GM20431 (cell line): ENCODE data around the gene NOL12.
"Not testable (repeated sequence)": the region's sequence is repeated elsewhere in the genome, so short reads cannot be mapped to it uniquely, and the experiment has no call there.

Experiments
- in situ Hi-C: fragments of 300-500 bp; cut with MseI, MboI; formaldehyde crosslinking; loops from one replicate; pipeline ENCODE4 v1.15.0; 2020; ENCODE audit warnings: low sequenced_read_pairs; ENCODE audit not compliant: unreplicated experiment

NOL12 gene

DNA sequence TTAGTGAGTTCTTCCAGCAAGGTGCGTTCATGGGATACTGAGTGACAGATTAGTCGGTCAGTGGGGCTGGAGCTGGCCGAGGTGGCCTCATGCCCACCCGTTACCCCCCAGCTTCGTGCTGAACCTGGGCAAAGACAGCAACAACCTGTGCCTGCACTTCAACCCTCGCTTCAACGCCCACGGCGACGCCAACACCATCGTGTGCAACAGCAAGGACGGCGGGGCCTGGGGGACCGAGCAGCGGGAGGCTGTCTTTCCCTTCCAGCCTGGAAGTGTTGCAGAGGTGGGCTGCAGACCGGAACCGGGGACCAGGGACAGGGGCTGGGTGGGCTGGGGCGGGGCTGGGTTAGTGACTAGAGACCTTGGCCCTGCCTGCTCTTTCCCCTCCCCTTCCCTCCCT lies 7.8 kb upstream of the NOL12 start:
- in situ Hi-C loops, result no loop called here

DNA sequence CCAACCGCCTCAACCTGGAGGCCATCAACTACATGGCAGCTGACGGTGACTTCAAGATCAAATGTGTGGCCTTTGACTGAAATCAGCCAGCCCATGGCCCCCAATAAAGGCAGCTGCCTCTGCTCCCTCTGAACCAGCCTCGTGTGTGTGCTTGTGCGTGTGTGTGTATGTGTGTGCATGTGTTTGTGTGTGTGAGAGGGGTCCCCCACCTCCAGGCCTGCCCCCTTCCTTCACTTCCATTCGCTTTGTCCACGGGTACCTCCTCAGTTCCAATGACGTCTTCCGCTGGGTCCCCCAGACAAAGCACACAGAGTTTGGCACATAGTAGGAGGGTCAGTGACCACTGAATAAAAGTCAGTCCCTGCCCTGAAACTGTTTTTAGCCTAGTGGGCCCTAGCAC lies 6.5 kb upstream of the NOL12 start:
- in situ Hi-C loops, result no loop called here

DNA sequence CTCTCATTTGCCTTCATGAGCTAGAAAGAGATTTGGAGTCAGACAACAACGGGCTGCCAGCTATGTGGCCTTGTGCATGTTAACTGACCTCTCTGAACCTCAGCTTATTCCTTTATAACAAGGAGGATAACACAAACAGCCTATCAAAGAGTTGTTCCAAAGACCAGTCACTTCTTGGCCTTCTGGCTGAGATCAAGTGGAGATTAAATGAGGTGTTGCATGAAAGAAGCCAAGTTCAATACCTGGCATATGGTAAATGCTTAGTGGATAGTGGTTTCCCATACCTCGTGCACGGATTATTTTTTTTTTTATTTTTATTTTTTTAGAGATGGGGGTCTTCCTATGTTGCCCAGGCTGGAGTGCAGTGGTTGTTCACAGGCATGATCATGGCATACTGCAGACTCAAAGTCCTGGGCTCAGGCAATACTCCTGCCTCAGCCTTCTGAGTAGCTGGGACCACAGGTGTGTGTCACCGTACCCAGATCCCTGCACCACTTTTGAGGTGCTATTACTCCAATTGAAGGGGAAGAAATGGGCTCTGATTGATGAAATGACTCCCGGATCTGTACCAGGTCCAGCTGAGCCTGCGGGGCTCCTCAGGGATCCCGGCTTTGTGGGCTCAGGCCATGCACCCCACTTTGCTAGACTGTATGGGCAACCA lies 5.8 kb upstream of the NOL12 start:
- in situ Hi-C loops, result no loop called here

DNA sequence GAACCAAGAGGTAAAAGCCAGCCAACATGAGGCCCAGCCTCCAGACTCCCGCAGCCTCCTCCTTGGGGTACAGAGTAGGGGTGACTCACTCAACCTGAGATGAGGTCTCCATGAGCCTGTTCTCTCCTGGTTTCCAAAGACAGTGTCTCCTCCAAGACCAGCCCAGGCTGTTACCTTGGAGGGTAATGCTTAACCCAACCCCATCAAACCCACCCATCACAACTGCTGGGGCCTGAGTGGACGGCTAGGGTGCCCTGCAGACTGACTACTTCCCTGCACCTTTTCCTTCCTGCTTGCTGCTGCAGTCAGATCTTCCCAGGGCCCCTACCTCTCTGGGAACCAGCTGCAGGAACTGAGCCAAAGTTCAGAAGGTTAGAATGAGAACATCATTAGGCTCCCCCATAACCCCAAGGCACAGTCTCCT lies 5.1 kb upstream of the NOL12 start:
- in situ Hi-C loops, result no loop called here

DNA sequence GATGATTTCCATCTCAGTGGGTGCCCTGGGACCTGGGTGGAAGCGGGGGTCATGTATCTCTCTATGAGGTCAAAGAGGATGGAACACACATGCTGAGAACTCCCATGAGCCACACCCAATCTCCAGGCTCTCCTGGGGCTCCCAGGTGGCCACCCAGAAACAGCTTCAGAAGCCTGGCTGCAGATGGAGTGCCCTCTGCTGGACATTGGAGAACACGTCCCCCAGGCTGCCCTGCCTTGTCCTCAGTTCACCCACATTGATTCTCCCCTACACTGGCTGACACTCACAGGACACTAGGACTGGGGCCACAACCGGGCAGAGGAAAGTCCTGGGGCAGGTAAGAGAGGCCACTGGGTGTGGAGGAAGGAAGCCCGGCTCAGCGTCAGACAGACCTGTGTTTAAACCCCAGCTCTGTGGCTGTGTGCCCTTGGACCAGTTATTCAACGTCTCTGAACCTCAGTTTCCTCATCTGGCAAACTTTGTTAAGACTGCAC lies 4.5 kb upstream of the NOL12 start:
- in situ Hi-C loops, result no loop called here

DNA sequence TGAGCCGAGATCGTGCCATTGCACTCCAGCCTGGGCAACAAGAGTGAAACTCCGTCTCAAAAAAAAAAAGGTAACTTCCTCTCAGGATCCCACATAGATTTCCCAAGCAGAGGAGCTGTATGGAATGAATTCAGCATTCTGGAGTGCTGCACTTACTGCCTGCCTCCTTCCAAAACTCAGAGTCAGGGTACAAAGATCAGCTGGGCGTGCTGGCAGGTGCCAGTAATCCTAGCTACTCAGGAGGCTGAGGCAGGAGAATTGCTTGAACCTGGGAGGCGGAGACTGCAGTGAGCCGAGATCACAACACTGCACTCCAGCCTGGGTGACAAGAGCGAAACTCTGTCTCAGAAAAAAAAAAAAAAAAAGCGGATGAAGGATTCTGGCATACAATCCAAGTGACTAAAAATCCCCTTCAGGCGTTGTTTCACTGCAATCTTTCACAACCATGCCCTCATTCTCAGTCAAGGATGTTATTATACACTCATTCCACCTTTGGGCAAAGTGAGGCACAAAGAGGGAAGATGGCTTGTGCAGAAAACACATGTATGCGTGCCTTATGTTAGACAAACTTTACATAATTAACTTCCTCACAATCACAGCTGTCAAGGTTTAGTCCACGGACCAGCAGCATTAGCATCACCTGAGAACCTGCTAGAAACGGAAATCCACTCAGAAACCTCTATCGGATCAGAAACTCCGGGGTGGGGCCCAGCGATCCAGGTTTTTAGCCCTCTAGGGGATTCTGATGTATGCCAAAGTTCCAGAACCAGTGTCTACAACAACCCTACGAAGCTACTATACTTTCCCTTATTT lies 1.1 kb upstream of the NOL12 start:
- in situ Hi-C loops, result no loop called here

DNA sequence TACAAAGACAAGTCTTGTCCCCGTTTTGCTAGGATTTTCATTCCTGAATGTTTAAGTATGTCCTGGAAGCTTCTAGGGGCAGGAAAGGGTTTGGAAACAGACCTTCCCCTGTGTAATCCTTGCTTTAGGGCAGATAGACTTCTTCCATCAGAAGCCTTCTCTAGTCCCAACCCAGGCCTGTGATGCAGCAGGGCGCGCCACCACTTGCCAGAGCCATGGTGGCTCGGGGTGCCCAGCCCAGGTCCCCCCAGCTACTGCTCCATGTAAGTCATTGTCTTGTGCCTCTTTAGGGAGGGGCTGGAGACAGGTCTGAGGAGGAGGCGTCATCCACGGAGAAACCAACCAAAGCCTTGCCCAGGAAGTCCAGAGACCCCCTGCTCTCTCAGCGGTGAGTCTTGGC lies 4.3 kb downstream of the NOL12 start:
- in situ Hi-C loops, result no loop called here

DNA sequence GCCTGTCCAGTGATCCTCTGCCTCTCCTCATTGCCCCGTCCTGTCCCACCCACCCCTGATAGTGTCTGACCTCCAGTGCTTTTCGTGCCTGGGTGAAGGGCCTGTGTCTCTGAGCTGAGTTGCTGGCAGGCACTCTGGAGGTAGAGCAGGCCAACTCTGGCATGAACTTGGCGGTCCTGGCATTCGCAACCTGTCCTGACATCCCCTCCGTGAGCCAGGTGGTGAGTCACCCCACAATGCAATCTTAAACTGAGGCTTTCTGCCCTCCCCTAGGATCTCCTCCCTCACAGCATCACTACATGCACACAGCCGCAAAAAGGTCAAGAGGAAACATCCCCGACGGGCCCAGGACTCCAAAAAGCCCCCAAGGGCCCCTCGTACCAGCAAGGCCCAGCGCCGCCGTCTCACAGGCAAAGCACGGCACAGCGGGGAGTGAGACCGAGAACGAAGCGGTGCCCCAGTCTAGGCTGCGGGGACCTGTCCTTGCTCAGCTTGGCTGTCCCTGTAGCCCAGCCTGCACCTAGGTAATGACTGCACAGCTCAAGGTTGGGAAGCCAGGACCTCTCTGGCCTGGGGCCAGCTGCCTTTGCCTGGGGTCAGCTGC lies 4.9 kb downstream of the NOL12 start:
- in situ Hi-C loops, result no loop called here

DNA sequence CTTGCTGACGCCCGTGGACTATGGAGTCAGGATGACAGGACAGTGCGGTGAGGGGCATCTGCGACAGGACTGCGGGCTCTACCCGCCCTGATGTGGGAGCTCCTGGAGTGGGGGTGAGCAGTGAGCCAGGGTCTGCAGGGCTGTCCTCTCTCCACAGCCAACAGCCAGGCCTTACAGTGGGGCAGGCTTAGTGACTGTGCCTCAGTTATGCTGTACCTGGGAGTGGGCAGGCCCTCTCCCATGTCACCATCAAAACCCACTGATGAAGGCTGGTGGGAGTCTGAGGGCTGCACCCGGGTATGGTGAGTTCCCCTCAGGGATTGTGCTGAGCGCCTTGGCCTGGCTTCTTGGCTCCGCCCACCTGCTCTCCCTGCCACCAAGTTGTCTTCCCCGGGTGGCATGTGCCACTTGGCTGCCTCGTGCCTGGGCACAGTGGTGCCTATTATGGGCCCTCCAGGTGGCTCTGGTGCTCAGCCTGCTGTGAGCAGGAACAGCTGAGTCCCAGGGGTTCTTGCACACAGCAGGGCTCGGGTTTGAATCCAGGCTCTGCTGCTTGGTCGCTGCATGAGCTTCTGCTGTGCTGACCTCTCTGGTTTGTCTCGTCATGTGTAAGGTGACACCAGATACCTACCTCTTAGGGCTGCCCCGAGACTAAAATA lies 6.6 kb downstream of the NOL12 start:
- in situ Hi-C loops, result no loop called here

DNA sequence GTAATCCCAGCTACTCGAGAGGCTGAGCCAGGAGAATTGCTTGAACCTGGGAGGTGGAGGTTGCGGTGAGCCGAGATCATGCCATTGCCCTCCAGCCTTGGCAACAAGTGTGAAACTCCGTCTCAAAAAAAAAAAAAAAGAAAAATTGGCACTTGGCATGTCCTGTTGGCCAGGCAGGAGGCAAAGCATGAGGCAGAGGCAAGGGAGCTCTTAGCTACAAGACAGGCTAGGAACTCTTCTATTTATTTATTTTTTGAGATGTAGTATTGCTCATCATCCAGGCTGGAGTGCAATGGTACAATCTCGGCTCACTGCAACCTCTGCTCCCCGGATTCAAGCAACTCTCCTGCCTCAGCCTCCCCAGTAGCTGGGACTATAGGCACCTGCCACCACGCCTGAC lies 8.0 kb downstream of the NOL12 start:
- in situ Hi-C loops, result not testable (repeated sequence)

DNA sequence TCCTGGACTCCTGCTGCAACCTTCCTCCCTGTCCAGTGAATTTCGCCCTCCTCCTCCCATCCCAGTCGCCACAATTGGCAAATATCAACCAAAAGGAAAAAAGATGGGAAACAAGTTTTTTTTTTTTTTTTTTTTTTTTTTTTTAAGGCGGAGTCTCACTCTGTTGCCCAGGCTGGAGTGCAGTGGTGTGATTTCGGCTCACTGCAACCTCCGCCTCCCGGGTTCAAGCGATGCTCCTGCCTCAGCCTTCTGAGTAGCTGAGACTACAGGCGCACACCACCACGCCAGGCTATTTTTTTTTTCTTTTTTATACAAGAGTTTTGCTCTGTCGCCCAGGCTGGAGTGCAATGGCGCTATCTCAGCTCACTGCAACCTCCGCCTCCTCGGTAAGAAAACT lies 10.1 kb downstream of the NOL12 start:
- in situ Hi-C loops, result not testable (repeated sequence)

DNA sequence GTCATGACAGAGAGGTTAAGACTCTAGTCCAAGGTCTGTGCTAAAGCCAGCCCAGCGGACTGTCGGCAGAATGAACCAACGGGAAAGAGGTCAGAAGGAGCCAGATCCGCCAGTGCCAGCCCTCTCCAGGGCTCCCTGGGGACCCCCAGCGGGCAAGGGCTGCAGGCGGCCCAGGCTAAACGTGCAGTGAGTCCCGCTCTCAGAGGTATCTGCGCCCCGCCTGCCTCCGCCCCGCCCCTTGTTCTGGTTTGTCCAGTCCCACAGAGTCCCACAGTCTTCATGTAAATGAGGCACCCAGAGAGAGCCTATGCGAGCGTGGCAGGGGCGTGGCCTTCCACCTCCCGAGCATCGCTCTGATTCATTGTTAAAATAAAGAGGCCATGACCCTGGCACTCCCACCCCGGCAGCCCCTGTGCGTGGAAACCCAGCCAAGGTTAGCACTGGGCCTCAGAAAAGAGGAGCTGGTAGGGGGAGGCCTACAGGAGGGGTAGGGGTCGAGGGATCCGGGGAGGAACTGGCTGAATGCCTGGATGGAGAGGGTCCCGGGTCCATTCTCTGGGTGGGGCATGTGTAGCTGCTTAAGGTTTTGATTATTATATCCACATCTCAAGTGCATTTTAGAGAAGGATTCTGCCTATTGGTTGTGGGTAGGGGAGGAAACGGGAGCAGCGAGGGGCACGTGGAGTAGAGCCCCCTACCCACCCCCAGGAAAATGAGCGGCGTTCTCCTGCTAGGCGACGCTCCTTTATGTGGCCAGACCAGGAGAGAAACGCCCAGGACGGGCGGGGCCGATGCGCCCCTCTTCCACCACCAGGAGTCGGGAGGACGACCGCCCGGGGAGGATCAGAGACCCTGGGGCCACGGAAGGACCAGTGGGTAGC lies 10.8 kb downstream of the NOL12 start, which contains the start of gene TRIOBP:
TRIOBP (plus strand) TSS at position 392 of the 881 bp plus-strand sequence. CDS start 4,318 bp downstream, outside the sequence.
- in situ Hi-C loops, result no loop called here

DNA sequence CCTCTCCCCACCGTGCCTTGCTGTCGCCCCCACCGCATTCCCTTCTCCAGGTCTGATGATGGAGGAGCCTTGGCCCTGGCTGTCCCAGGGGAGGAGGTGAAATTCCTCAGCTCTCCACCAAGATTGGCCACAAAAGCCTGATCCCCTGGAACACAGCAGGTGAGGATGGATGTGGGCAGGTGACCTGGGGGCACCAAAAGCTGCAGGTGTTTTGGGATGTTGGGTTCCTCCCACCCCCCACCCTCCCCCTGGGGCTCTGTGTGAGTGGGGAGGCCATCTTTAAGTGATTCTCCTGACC lies 11.3 kb downstream of the NOL12 start:
- in situ Hi-C loops, result no loop called here

DNA sequence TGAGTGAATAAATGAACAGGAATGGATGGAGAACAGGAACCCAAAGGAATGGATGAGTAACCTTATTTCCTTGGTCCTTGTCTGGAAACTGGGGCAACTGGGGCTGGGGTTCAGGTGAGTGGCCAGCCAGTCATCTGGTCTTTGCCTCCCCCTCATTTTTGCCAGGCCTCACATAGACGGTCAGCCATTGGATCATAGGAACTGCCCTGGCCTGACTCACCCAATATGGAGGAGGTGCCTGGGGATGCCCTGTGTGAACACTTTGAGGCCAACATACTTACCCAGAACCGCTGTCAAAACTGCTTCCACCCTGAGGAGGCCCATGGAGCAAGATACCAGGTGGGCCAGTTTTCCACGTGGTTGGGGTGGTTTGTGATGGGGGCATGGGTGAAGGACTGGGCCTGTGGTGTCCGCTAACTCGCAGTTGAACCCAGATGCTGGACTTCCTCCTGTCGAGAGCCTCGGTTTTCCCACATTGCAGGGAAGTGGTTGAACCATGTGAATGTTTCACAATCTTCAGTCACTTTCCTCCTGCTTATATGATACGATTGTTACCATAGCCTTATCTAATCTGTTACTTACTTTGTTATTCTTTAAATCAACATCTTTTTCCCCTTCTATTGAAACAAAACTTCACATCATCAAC lies 15.1 kb downstream of the NOL12 start:
- in situ Hi-C loops, result no loop called here

DNA sequence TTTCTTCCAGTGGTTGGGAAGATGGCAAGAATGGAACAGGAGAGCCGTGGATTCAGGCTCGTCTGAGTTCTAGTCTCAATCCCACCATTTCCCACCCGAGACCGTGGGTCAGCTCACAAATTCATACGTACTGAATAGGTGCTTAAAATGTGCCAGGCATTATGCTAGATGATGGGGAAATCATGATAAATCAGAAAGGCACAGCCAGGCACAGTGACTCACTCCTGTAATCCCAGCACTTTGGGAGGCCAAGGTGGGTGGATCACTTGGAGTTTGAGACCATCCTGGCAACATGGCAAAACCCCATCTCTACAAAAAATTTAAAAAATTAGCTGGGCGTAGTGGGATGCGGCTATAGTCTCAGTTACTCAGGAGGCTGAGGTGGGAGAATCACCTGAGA lies 17.8 kb downstream of the NOL12 start:
- in situ Hi-C loops, result no loop called here

DNA sequence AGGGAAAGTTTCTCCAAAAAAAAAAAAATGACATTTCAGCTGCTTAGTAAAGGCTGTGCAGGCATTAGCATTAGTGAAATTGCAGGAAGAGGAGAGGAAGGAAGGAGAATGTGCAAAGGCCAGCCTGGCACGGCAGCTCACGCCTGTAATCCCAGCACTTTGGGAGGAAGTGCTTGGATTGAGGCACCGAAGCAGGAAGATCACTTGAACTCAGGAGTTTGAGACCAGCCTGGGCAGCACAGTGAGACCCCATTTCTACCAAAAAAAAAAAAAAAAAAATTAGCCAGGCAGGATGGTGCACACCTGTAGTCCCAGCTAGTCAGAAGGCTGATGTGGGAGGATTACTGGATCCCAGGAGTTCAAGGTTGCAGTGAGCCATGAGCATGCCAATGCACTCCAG lies 18.5 kb downstream of the NOL12 start:
- in situ Hi-C loops, result no loop called here

DNA sequence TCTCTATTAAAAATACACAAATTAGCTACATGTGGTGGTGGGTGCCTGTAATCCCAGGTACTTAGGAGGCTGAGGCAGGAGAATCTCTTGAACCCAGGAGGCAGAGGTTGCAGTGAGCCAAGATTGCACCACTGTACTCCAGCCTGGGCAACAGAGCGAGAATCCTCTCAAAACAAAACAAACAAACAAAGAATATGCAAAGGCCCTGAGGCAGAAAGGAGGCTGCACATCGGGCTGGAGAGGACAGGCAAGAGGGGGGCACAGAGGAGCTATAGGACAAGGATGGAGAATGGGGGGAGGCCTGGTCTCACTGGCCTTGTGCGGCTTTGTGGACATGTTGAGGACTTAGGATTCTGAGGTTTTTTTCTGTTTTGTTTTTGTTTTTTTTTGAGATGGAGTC lies 19.1 kb downstream of the NOL12 start:
- in situ Hi-C loops, result no loop called here

DNA sequence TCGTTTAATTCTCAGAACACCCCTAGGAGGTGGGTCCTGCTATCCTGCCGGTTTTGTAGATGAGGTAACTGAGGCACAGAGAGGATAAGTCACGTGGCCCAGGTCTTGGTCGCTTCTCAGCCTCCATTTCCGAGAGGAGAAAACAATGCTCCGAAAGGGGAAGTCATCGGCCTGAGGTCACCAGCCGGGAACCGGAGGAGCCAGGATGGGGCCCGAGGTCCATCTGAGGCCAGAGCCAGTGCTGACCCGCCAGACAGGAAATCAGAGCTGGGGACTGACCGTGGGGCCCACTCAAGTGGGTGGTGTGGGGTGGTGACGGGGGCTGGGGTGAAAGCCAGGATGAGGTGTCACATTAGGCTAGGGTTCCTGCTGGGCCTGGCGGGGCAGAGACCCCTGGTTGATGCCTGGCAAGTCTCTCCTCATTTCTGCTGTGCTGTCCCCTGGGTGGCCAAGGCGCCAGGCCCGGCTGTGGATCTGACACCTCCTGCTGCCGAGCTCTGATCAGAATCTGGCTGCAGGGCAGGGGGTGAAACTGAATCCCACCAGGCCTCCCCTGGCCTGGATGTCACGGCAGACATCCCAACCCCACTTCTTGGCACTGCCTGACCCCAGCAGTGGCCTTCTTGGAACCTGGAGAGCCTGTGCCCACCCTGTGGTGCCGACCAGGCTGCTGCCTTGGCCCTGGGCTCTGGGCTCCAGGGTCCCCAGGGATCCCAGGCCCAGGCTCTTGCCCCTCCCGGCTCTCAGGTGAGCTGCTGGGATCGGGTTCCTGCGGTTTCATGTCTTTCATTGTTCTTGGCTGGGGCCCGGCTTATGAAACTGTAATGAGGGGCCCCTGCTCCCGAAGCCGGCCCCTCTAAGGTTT lies 22.7 kb downstream of the NOL12 start:
- in situ Hi-C loops, result no loop called here

DNA sequence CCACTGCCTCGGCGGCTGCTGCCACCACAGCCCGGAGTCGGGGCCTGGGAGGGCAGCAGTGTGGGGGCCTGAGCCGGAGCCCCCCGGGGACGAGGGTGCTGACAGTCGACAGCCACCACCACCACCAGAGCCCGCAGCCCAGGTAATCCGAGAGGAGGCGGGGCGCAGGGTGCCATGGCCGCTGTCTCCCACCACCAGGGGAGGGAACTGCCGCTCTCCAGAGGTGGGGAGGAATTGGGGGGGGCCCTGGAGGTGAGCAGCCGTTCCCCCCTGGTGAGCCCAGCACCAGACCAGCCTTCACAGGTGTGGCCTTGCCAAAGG lies 23.3 kb downstream of the NOL12 start:
- in situ Hi-C loops, result no loop called here
